SIG-M5 (cell line): Measurements from ENCODE around the gene CRB3.

ENCODE experiments used
- DNase-seq: peaks from one replicate; lab custom pipeline; 2025; lab: John Stamatoyannopoulos, UW

Gene CRB3

DNA sequence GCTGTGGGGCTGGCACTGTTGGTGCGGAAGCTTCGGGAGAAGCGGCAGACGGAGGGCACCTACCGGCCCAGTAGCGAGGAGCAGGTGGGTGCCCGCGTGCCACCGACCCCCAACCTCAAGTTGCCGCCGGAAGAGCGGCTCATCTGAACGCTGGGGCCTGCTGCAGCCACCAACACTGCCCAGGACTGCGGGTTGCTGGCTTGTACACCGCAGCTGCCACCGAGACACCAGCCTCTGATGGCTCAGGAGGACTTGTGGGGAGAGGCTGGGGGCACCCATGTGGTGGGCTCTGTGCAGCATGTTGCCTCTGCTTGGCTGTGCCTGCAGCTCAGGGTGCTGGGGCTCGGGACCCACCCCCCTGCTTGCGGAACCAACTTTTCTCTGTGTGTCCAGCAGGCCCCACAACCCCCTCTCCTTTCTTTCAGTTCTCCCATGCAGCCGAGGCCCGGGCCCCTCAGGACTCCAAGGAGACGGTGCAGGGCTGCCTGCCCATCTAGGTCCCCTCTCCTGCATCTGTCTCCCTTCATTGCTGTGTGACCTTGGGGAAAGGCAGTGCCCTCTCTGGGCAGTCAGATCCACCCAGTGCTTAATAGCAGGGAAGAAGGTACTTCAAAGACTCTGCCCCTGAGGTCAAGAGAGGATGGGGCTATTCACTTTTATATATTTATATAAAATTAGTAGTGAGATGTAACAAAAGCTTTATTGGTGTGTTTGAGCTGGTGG lies 2.6 kb downstream of the CRB3 start:
- no peak for DNase-seq

DNA sequence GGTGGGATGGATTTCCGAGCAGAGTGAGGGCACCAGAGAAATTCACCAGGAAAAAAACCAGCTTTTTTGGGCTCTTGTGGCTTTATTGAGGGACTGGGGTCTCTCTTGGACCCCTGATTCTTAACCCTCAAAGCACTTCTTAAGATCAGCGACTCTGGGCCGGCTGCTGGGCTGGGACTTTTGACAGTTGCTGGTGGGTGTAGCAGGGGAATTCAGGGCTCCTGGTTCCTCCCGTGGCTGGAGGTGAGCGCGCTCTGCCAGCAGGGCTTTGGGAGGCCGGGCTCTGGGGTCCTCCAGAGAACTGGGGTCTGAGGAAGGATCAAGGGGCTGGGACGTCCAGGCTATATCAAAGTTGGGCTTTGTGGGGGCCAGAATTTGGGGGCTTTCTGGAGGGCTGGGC lies 3.3 kb downstream of the CRB3 start:
- DNase-seq, result no peak

- DNase-seq, result no peak
Measured at GRCh38 chr19:6470173-6470572, 6.1 kb downstream of the CRB3 start.

DNA sequence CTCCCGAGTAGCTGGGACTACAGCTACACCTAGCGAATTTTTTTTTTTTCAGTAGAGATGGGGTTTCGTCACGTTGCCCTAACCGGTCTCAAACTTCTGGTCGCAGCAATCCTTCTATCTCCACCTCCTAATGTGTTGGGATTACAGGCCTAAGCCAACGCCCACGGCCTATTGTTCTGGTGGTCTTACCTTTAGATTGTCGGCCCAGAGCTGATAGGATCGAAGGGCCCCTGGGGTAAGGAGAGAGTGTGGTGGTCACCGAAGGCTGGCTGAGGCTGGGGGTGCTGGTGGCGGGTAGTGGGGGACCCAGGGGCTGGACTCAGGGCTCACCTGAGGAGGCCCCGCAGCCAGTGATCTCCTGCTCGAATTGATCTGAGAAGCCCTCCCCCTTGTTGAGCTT lies 7.0 kb downstream of the CRB3 start:
- no peak for DNase-seq

- DNase-seq, result no peak
Measured at GRCh38 chr19:6472713-6473112, 8.6 kb downstream of the CRB3 start.

DNA sequence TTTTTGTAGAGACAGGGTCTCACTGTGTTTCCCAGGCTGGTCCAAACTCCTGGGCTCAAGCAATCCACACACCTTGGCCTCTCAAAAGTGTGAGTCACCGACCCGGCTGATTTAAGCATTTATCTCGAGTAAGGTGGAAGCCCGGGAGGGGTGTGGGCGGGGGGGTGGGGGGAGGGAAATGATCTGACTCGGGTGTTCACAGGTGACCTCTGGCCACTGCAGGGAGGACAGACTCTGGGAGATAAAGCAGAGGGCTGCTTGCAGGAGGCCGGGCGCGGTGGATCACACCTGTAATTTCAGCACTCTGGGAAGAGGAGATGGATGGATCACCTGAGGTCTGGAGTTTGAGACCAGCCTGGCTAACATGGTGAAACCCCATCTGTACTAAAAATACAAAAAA lies 9.6 kb downstream of the CRB3 start:
- no peak for DNase-seq

- no peak for DNase-seq
Measured at GRCh38 chr19:6475321-6476108, 11.4 kb downstream of the CRB3 start.

DNA sequence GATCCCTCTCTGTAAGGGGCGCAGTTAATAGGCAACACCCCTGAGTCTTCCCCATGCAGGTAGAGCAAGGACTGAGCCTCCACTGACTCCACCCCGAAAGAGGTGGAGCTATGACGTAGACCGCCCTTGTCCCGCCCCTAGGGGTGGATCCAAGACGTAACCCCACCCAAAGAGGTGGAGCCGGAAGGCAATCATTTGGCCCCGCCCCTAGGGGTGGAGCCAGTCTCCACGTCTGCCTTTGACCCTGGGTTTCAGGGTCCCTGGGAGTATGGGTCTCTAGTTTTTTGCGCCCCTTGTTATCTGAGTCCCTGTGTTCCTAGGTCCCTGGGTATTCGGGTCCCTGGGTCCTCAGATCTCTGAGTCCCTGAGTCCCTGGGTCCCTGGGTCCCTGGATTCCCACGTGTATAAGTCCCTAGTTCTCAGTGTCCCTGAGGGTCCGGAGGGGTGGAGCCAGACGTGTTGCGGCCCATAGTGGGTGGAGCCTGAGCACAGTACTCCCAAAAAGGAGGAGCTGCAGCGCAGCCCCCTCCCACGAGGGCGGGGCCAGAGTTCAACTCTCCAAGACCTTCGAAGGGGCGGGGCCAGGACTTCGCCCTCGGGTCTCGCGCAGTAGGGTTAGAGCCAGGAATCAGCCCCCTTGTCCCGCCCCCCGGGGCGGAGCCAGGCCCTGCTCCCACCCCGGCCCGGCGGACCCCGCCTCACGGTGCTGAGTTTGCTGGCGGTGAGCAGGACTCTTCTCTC lies 12.3 kb downstream of the CRB3 start:
- no peak for DNase-seq

DNA sequence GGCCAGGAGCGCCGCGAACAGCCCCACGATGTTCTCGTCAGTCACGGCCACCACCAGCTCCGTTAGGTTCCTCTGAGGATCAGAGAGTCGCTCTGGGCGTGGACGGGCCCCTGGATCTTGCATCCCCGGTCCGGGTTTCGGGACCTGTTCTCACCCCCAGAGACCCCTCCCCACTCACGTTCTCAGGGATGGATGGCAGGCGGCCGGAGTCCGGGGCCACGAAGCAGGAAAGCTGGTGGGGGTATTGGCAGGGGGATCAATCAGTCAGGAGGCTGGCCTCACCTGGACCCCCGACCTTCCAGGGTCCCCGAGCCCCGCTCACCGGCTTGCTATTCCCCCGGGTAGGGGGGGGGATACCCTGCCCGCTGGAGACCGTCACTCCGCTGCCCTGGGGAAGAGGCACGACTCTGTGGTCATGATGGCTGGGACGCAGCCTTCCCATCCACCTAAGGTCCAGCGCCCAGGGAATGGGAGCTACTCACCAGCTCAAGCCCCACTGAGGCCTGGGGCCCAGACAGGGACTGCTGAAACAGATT lies 12.9 kb downstream of the CRB3 start:
- no peak for DNase-seq

- no peak for DNase-seq
Measured at GRCh38 chr19:6478815-6479214, 14.7 kb downstream of the CRB3 start.

GRCh38 chr19:6479836-6480398 lies 15.8 kb downstream of the CRB3 start:
- DNase-seq, result no peak

DNA sequence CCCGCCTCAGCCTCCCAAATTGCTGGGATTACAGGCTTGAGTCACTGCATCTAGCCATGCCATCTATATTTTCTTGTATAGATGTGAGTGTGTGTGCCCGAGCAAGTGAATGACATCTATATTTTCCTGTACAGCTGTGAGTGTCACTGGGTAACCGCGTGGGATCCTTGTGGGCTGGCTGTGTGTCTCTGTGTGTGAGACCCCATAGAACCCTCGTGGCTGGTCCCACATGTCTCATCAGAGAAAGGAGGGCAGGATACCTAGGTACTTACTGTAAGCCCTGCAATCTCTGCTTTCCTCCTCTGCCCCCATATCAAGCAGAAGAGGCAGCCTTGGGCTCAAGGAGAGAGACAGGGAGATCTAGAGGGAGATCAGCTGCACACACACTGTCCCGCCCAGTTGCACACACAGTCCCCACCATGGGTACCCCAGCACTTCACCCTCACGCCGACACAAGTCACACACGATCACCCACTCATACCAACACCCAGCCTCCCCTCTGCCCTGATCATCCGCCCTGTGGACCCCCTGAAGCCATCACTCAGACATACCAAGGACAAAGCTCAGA lies 16.9 kb downstream of the CRB3 start:
- no peak for DNase-seq

DNA sequence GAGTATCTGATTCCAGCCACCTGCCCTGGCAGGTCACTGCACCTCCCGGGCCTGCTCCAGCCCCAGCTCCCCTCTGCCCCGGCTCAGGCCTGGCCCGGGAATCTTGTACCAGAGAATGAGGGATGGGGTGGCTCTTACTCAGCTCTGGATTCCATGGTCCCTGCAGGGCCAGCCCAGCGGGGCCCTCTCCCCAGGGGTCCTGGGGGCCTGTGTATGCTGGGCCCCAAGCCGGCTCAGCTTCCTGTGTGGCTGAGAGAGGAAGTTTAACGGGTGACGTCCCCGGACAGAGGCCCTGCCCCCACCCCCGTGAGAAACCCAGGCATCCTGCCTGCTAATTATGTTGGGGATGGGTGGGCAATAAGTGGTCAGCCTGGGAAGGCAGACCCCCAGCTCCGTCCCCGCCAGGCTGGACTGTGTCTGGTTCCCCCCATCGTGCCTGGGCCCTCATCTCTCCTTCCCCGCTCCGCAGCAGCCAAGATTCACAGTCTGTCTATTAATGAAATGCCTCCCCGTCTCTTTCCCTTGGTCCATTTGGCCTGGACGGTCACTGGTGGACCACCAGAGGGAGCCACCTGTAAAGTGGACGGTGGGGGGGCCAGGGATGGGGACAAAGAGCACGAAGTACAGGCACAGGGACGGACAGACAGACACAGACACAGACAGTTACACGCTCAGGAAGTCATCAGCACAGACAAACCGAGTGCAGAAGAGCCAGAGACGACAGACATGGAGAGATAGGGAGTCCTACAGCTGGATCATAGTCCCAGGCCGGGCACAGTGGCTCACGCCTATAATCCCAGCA lies 17.7 kb downstream of the CRB3 start, which contains the start of gene DENND1C:
Gene DENND1C (minus strand): TSS at position 247 of the 802 bp plus-strand sequence. CDS start 92 bp downstream, at position 155.
- no peak for DNase-seq

DNA sequence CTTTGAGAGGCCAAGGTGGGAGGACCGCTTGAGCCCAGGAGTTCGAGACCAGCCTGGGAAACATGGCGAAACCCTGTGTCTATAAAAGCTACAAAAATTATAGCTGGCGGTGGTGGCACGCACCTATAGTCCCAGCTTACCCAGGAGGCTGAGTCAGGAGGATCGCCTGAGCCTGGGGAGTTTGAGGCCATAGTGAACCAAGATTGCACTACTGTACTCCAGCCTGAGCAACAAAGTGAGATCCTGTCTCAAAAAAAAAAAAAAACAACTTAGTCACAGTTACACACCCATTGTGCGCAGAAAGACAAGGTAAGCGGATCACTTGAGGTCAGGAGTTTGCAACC lies 18.2 kb downstream of the CRB3 start:
- no peak for DNase-seq

GRCh38 chr19:6483235-6483634 lies 19.2 kb downstream of the CRB3 start:
- no peak for DNase-seq

DNA sequence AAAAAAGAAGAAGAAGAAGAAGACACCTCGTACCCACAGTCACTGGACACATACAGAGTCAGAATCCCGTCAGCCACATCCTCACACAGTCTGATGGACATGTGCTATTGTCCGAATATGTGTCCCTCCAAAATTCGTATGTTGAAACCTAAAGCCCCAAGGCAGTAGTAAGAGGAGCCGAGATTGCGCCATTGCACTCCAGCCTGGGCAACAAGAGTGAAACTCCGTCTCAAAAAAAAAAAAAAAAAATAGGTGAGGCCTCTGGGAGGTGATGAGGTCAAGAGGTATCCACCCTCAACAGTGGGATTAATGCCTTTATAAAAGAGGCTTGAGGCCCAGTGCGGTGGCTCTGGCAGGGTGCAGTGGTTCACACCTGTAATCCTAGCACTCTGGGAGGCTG lies 20.2 kb downstream of the CRB3 start:
- DNase-seq, result no peak

- DNase-seq, result no peak
Measured at GRCh38 chr19:6484831-6485230, 20.8 kb downstream of the CRB3 start.

GRCh38 chr19:6489278-6490061 lies 25.4 kb downstream of the CRB3 start:
- no peak for DNase-seq

- DNase-seq, result no peak
Measured at GRCh38 chr19:6490134-6490533, 26.1 kb downstream of the CRB3 start.
